CD4-positive, alpha-beta T cell (primary cell): Measurements from ENCODE around the gene TLR5. TPM values are rescaled to one million over a fixed set of nuclear protein-coding genes. Genes with fewer than 3 reads are reported as not detected.

ENCODE experiments used
- ATAC-seq: fragments of 200-7000 bp; cut with Tn5 transposase; one replicate; pipeline ENCODE4 v1.10.0; 2022; ENCODE audit warnings: mild to moderate bottlenecking; ENCODE audit not compliant: poor library complexity
- CTCF ChIA-PET: fragments of 350-600 bp; sonication (Branson Sonifier 250); formaldehyde crosslinking; loops from one replicate; lab custom pipeline; 2021; ENCODE audit warnings: antibody characterized with exemption, inconsistent platforms; lab: Charles Lee
- POLR2A ChIA-PET: fragments of 350-600 bp; sonication (Branson Sonifier 250); formaldehyde crosslinking; loops from one replicate; lab custom pipeline; 2021; ENCODE audit warnings: antibody characterized with exemption, inconsistent platforms; lab: Charles Lee
- DNase-seq, 14 experiments: peaks; one replicate each; pipeline ENCODE4 v3.0.0-alpha.2; 2013 to 2020; ENCODE audit warnings: mixed read lengths in 2 of 14
- H3K27ac ChIP-seq, 2 donors: one replicate each; pipeline versions ENCODE4 v1.5.1 to v1.7.0; 2013; ENCODE audit warnings: low read length in 2 of 2, low read depth in 1 of 2, mild to moderate bottlenecking in 1 of 2
- H3K27me3 ChIP-seq, 2 experiments: 1 replicate in 1 of 2; 2 replicates in 1 of 2; pipeline versions ENCODE4 v1.6.1 to v1.7.0; 2013; ENCODE audit warnings: low read length in 2 of 2, control low read depth in 1 of 2, mild to moderate bottlenecking in 1 of 2, moderate library complexity in 1 of 2; ENCODE audit not compliant: insufficient read depth in 2 of 2, control insufficient read depth in 1 of 2
- H3K36me3 ChIP-seq: one replicate; pipeline ENCODE4 v1.6.1; 2013; ENCODE audit warnings: low read length, control low read depth; ENCODE audit not compliant: insufficient read depth
- H3K4me1 ChIP-seq: one replicate; pipeline ENCODE4 v1.6.1; 2013; ENCODE audit warnings: low read length, control low read depth; ENCODE audit not compliant: insufficient read depth
- H3K4me3 ChIP-seq: one replicate; pipeline ENCODE4 v1.5.1; 2013; ENCODE audit warnings: mild to moderate bottlenecking, low read length, moderate library complexity
- H3K9me3 ChIP-seq, 2 experiments: 1 replicate in 1 of 2; 2 replicates in 1 of 2; pipeline versions ENCODE4 v1.6.1 to v1.7.0; 2013; ENCODE audit warnings: low read length in 2 of 2, mild to moderate bottlenecking in 2 of 2, control low read depth in 1 of 2, moderate library complexity in 1 of 2; ENCODE audit not compliant: control insufficient read depth in 1 of 2, insufficient read depth in 1 of 2
- H3K27ac Mint-ChIP-seq: one replicate; pipeline ENCODE4 v1.8.0; 2020; ENCODE audit warnings: mixed read lengths
- H3K27me3 Mint-ChIP-seq: one replicate; pipeline ENCODE4 v1.8.0; 2021; ENCODE audit warnings: mixed read lengths
- H3K36me3 Mint-ChIP-seq: one replicate; pipeline ENCODE4 v1.8.0; 2021; ENCODE audit warnings: low read depth, mixed read lengths
- H3K4me1 Mint-ChIP-seq: one replicate; pipeline ENCODE4 v1.8.0; 2021; ENCODE audit warnings: low read depth, mixed read lengths
- H3K4me3 Mint-ChIP-seq: one replicate; pipeline ENCODE4 v1.8.0; 2020; ENCODE audit warnings: mild to moderate bottlenecking, mixed read lengths
- H3K9me3 Mint-ChIP-seq: one replicate; pipeline ENCODE4 v1.8.0; 2020; ENCODE audit warnings: mixed read lengths
- CTCF ChIP-seq: fragments of 200-600 bp; IDR thresholded peaks from one replicate; pipeline ENCODE4 v1.8.0; 2022; ENCODE audit warnings: antibody characterized with exemption, mild to moderate bottlenecking
- intact Hi-C, 2 experiments: fragments of 100-400 bp; cut with DNase I in 1 of 2; cut with micrococcal nuclease in 1 of 2; formaldehyde crosslinking; loops; one replicate each; pipeline versions ENCODE4 v1.15.1 to v1.9.0; 2023 to 2025; cut with DNase I, micrococcal nuclease
- total RNA-seq, 174 experiments: library from RNA in 2 of 174; stranded (reverse) in 2 of 174; gene quantifications; one replicate each; pipeline ENCODE4 v1.2.3 and lab custom pipeline; 2021 to 2026

The TLR5 gene
- total RNA-seq, 2 experiments from 2014 or later = 2.1 to 2.5 TPM

DNA sequence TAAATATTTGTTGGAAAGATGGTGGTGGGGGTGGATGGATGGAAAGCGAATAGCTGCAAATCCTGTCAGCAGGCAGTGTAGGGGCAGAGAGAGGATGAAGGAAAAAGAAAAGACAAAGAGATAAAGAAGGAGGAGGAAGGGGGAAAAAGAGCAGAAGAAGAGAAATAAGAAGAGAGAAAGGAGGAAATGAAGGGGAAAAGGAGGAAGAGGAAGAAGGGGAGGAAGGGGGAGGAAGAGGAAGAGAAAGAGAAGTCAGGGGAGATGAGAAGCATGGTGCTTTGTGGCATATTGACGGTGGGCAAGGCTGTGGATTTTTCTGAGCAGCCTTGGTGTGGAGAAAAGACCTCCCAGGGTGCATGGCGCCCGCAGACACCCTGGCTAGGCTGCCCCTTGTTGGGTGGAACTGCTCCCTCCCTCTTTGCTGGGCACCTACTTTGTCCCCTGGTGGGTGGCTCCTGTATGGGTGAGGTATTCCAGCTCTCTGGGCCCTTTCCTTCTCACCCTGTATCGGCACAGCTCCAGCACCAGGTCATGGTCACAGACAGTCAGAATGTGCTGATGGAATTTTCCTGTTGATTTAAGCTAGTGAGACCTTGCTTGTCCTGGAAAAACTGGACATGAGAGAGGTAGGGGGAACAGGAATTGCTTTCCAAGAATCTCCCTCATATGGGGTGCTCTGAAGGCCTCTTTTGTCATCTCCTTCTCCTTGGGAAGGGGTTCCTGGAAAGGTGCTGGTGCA lies 45.7 kb upstream of the TLR5 start:
- Histone ChIP-seq H3K9me3 (no peaks in the 10 kb centered on the region), H3K27ac (no peak overlapping the region), H3K27me3 (no peaks in the 10 kb centered on the region), H3K4me1 (peaks cover 31% of the 10 kb centered on the region), H3K36me3 (no peaks in the 10 kb centered on the region), H3K4me3 (no peak overlapping the region)
- Mint-ChIP-seq H3K27ac (peak overlapping the region; percentile 46), H3K27me3 (no peaks in the 10 kb centered on the region), H3K36me3 (no peaks in the 10 kb centered on the region), H3K4me1 (peaks cover 63% of the 10 kb centered on the region), H3K4me3 (no peak overlapping the region), H3K9me3 (no peaks in the 10 kb centered on the region)
- intact Hi-C loops = loop anchor here in 1 of 2 experiments (10.0 kb wide), 1 partner anchor 46 kb away; no protein-coding TSS in a partner anchor
- ATAC-seq (no peak), DNase-seq (no peak)
- POLR2A ChIA-PET = no interaction called here
- CTCF ChIA-PET = no interaction called here
- TF ChIP-seq CTCF = no peak

- Mint-ChIP-seq H3K4me3 (no peak overlapping the region), H3K4me1 (peaks cover 83% of the 10 kb centered on the region), H3K36me3 (no peaks in the 10 kb centered on the region), H3K27me3 (no peaks in the 10 kb centered on the region), H3K27ac (no peak overlapping the region), H3K9me3 (no peaks in the 10 kb centered on the region)
- Histone ChIP-seq H3K27me3 (no peaks in the 10 kb centered on the region), H3K27ac (no peak overlapping the region), H3K4me3 (no peak overlapping the region), H3K4me1 (peaks cover 28% of the 10 kb centered on the region), H3K36me3 (no peaks in the 10 kb centered on the region), H3K9me3 (no peaks in the 10 kb centered on the region)
- intact Hi-C loops = loop anchor here in 1 of 2 experiments (10.0 kb wide), 1 partner anchor 48 kb away; no protein-coding TSS in a partner anchor
- TF ChIP-seq CTCF = no peak
- no peak for ATAC-seq
- ChIA-PET CTCF (no interaction called here), POLR2A (no interaction called here)
- DNase-seq = no peak
Observed at GRCh38 chr1:223186800-223187199, 43.8 kb upstream of the TLR5 start.

GRCh38 chr1:223183268-223183862 lies 40.3 kb upstream of the TLR5 start:
- ChIA-PET POLR2A (no interaction called here), CTCF (no interaction called here)
- H3K36me3 ChIP-seq = no peaks in the 10 kb centered on the region
- H3K27me3 Mint-ChIP-seq = no peaks in the 10 kb centered on the region
- H3K4me3 ChIP-seq = no peak overlapping the region
- H3K4me3 Mint-ChIP-seq = no peak overlapping the region
- H3K9me3 Mint-ChIP-seq = no peaks in the 10 kb centered on the region
- TF ChIP-seq CTCF = no peak
- H3K27ac Mint-ChIP-seq = no peak overlapping the region
- no peaks in the 10 kb centered on the region for H3K36me3 Mint-ChIP-seq
- H3K27ac ChIP-seq = no peak overlapping the region
- peaks cover 75% of the 10 kb centered on the region for H3K4me1 Mint-ChIP-seq
- ATAC-seq (no peak), DNase-seq (peak in 1 of 14 experiments; percentile 40)
- H3K4me1 ChIP-seq = peaks cover 16% of the 10 kb centered on the region
- H3K9me3 ChIP-seq = no peaks in the 10 kb centered on the region
- no peaks in the 10 kb centered on the region for H3K27me3 ChIP-seq
- intact Hi-C loops = loop anchor here in 1 of 2 experiments (10.0 kb wide), 1 partner anchor 51 kb away; no protein-coding TSS in a partner anchor
